ENCODE data around the gene LRRC8C.

The LRRC8C gene

DNA sequence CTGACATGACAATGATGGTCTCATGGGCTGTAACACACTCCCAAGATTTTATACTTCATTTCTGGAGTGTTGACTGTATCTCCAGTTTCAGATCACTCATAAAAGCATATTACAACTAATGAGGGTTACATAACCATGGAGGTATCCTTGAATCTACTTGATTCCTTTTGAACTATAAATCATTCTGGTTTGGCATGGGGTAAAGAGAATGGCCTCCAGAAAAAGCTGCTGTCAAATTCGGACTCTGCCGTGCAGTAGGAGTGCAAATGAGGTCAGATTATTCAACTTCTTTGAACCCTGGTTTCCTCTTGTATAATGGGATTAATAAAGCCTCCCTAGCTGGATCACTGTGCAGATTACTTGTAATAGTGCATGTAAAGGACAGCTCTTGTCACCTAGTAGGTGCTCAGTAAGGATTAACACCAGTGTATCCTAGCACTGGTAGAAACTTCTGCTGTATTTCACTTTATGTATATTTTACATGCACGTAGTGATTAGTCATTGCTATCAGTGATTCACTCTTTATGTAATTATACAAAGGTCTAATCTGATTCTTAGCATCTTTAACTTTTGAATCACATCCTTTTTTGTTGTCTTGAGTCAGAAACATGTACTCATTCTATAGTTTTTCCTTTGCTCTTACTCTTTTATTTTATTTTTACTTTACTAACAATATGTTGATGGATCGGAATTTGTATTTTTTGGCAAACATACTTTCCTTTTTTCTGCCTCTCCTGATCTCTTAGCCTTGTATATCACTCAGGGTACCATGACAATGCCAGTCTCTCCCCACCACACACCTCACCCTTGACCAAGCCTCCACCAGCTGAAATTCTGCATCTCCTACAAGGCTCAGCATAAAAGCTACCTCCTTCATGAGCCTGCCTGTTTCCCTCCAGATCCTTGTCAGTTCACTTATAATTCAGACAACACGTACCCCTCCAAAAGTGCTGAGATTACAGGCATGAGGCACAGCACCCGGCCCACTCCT is 3.2 kb downstream of the LRRC8C start:
- no peak for DNase-seq

- no peak for DNase-seq
Measured at GRCh38 chr1:89637496-89637895, 4.6 kb downstream of the LRRC8C start.

GRCh38 chr1:89640440-89640839 is 7.5 kb downstream of the LRRC8C start:
- no peak for DNase-seq

GRCh38 chr1:89641781-89642180 is 8.9 kb downstream of the LRRC8C start:
- DNase-seq, result no peak

DNA sequence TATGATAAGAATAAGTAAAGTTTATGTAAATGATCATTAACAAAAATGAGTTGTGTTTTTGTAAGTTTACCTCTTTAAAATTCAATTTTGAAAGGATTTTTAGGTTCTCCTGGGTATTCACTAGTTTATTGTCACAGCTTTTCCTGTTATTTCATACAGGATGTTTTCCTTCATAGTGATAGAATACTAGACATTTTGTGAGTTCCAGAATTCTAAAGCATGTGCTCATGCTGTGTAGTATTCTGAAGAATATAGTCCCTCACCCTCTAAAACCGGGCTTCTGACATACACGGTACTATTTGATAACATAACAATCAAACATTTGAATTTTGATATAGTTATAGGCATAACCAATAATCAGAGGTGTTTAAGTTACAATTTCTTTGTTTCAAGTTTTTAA is 10.7 kb downstream of the LRRC8C start:
- DNase-seq, result no peak

DNA sequence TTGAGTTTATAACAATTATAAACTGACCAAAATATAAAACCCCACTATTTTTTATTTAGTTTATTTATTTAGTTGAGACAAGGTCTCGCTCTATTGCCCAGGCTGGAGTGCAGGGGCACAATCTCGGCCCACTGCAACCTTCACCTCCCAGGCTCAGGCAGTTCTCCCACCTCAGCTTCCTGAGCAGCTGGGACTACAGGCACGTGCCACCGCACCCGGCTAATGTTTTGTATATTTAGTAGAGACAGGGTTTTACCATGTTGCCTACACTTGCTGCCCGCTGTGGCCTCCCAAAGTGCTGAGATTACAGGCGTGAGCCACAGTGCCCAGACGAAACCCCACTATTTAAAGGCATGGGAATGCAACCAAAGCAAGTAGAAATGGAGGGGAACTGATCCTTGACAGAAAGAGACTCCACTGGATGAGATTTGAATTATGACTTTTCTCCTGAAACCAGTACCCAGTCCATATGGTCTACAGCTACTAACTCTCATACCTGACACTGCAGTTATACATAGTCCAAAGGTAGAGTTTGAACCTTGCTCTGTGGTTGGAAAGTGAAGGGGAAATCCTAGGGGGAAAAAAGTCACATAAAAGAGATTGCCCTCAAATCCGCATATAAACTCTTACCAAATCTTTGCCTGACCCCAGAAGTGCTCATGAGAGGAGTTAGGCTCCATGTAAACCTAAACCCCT is 11.3 kb downstream of the LRRC8C start:
- no peak for DNase-seq

DNA sequence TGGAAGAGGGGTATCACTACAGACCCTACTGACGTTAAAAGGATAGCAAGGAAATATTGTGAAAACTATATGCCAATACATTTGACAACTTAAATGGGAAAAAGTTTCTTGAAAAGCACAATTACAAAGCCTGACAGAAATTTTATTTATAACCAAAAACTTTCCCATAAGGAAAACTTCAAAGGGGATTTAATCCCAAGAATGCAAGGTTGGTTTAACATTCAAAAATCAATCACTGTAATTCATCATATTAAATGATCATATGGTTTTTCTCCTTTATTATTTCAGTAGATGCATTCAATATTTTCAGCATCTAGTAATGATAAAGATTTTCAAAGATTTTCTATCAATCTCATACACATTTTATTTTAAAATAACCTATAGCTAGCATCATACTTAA is 13.3 kb downstream of the LRRC8C start:
- DNase-seq, result no peak

DNA sequence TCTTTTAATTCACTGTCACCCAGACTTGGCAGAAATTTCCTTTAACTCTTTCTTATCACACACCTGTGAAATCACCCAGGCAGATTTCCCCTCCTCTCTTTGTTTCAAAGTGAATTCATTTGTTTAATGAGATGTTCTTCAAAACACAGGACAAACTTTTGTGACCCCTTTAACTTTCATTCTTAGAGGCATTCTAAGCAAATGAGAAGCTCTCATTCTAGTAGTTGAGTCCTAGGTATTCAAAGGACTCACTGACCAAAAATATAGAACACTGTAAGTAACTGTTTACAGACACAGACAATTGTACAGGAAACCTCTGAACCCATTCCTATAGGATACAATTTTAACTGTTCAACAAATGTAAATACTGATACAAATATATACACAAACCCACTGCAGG is 16.9 kb downstream of the LRRC8C start:
- no peak for DNase-seq

- DNase-seq, result no peak
Measured at GRCh38 chr1:89652373-89652772, 19.5 kb downstream of the LRRC8C start.

DNA sequence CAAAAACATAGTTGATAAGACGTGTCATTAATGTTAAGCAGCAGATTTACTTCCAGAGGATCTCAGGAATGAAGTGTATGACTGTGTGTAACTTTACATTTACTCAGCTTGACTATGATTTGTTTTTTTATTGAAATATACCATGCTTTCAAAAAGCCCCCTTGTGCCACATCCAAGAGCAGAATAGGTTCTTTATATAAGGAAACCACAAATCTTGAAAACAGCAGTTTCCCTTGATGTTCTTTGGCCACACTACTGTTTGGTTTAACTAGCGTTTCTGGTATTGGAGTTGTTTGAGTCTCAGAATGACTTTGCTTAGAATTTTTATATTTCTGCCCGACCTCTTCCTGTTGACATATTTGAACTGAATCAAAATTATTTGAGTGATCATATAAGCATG is 25.0 kb downstream of the LRRC8C start:
- no peak for DNase-seq

DNA sequence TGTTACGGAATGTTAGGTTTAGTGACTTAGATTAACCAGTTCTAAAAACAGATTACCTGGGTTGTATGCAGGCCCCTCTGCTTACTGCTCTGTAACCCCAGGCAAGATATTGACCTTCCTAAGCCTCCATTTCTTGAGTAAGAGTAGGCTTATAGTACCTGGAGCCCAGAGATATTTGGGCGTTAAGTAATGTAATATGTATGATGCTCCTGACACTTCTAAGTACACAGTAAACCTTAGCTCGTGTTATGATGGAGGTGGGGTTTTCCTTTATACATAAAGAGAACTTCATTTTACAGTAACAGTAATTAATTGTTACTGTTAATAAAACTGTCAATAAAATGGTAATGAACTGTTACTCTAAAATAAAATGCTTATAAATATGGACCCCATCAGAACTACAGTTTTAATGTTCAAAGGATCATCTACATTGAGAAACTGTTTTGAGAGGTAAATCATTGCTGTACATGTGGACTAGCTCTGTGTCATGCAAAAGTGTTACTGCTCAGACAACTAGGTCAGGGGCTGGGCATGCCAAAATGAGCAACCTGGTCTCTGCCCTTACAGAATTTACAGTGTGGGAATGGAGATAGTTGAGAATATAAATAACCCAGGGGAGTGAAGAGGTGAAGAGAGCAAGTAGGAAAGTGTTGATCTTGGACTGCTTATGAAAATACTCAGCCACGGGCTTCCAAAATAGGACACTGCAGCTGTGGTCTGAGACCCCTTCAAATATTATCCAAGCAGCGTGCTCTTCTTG is 26.6 kb downstream of the LRRC8C start:
- DNase-seq, result no peak

DNA sequence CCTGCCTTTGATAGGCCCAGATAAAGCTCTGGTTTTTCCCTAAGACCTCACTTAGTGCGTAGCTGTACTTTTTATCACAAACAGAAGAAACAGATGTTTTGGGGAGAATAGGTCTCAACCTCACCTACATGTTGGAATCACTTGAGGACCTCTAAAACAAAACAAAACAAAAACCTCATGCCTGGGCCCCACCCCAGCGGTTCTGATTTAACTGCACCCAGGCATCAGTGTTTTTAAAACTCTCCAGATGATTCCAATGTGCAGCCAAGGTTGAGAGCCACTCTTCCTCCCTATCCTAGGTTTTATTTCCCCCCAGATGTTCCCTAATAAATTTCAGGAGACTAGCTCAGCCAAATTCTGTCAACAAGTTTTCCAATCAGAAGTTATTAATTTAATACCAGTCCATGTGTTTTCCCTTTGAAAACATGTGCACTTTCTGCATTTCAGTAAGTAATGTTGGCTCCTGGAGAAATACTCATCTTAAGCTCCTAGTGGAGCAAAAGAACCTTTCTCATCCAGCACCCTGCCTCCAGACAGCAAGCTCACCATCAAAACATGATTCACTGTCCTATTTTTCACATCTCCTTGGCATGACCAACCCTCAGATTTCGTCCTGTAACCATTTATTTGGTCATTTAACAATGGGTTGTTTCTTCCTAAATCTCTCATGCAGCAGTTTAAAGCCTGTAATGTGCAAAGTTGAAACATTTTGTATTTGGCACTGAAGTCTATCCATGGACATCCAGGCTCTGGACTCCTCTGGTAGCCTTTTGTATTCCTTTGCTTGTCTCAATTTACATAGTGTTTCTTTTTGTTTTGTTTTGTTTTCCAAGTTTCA is 27.5 kb downstream of the LRRC8C start:
- DNase-seq, result peak; percentile 35

DNA sequence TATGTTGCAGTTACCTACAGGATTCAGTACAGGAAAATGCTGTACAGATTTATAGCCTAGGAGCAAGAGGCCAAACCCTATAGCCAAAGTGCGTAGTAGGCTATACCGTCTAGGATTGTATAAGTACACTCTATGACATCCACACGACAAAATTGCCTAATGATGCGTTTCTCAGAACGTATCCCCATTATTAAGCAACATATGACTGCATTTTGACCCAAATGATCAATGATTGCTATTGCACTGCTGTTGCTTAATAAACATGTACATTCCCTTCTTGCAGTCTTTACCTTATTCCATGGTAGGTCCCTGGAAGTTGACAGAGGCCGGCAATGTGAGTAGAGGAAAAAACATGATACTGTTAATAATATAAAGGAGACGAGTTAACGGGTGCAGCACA is 33.0 kb downstream of the LRRC8C start:
- DNase-seq, result no peak

DNA sequence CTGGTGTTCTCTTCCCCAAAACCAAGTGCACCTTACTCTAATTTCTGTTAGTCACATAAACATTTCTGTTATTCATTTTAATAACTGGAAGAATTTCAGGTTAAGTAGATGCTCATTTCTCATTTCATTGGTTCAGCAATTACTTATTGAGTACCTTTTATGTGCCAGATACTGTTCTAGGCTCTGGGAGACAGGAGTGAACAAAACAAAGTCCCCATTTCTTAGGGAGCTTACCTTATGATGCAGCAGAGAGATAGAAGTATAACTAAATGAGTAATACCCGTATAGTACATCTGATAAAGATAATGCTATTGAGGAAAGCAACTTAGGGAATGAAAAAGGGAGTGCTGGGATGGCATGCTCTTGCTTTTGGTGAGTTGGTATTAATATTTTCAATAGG is 33.7 kb downstream of the LRRC8C start:
- DNase-seq, result no peak

GRCh38 chr1:89667691-89668090 is 34.8 kb downstream of the LRRC8C start:
- DNase-seq, result no peak

DNA sequence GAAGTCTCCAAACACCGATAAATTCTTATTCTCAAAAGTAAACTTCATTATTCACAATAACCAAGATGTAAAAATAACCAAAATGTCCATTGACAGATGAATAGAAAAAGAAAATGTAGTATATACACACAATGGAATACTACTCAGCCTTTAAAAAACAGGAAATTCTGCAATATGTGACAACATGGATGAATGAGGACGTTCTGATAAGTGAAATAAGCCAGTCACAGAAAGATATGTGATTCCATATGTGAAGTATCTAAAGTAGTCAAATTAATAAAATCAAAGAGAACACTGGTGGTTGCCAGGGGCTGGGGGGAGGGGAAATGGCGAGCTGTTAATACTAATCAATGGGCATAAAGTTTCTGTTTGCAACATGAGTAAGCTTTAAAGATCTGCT is 36.0 kb downstream of the LRRC8C start:
- no peak for DNase-seq

GRCh38 chr1:89669441-89669840 is 36.5 kb downstream of the LRRC8C start:
- no peak for DNase-seq

DNA sequence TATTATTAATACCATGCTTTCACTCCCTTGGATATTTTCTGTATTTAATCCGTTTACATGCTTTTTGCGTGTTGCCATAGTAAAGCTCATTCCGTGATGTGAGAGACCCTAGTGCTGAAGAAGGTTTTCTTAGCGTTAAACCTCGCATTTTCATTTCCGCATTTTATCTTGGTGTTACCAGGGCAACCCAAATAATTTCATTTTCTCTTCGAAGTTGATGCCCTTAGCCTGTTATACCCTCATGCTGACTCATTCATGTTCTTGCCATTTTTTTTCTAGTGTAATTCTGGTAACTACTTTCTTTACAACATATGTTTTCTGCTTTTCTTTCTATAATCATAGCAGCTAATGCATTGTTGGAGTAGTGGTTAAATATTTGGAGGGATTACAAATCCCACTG is 37.2 kb downstream of the LRRC8C start:
- DNase-seq, result no peak

- no peak for DNase-seq
Measured at GRCh38 chr1:89670711-89671110, 37.8 kb downstream of the LRRC8C start.

GRCh38 chr1:89671775-89672488 is 39.0 kb downstream of the LRRC8C start:
- DNase-seq, result no peak

DNA sequence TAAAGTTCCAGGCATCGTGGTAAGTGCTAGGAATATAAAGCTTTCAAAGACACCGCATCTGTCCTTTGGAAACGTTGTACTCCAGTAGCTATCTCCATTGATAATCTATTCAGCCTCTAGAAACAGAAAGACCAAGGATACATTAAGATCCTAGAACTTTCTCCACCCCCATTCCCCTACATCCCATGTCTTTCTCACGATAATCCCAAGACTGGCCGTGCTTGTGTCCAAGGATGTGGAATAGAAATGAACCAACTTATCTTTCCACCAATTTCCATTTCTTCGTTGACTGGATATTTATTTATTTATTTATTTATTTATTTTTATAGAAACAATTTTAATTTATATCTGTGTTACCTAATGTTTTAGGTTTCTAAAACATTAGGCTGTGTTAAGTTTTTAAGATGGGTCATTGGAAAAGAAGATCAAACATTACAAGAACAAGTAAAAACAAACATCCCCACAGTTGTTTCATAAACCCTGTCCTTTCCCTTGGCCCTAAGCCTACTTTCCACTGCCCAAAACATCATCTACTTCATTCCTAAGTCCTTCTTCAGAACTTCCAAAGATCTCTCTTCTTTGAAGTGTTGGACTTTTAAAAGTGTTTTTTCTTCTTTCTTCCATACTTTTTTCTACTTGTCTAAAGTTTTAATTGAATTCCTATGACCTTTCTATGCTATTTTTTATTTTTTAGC is 39.7 kb downstream of the LRRC8C start:
- DNase-seq, result no peak

All from left hindlimb (tissue), 1 donor.